GM12878 (cell line): ENCODE measurements around the gene RNF175.

Experiments
- EZH2 ChIP-seq: IDR thresholded peaks from 2 replicates; pipeline ENCODE4 v1.6.1; 2012; ENCODE audit warnings: low read depth, mild to moderate bottlenecking, control low read depth, inconsistent platforms, low read length, borderline replicate concordance; ENCODE audit not compliant: control insufficient read depth
- NFXL1 ChIP-seq: fragments of 450-650 bp; IDR thresholded peaks from 2 replicates; pipeline ENCODE4 v1.6.1; 2017; ENCODE audit warnings: antibody characterized with exemption, mild to moderate bottlenecking, borderline replicate concordance
- NRF1 ChIP-seq: conservative IDR thresholded peaks from 2 replicates; pipeline ENCODE4 v1.6.1; 2011; ENCODE audit warnings: mild to moderate bottlenecking, low read depth, low read length, improper control_type of control experiment
- TF ChIP-seq, protein P1 (sequence below), 3 experiments: IDR thresholded peaks in 2 of 3; conservative IDR thresholded peaks in 1 of 3; 2 replicates each; pipeline ENCODE4 v1.5.1; 2011; ENCODE audit warnings: low read depth in 3 of 3, low read length in 3 of 3, mild to moderate bottlenecking in 3 of 3, control low read depth in 2 of 3, moderate library complexity in 2 of 3, inconsistent platforms in 1 of 3, mixed read lengths in 1 of 3; ENCODE audit not compliant: control insufficient read depth in 2 of 3, insufficient read depth in 1 of 3; ENCODE audit errors: extremely low read depth in 1 of 3

GRCh38 chr4:153679486-153679885 lies 80.3 kb downstream of the RNF175 start:
- TF ChIP-seq NRF1 (no peak), NFXL1 (no peak), EZH2 (no peak)
- TF ChIP-seq, protein P1, sequence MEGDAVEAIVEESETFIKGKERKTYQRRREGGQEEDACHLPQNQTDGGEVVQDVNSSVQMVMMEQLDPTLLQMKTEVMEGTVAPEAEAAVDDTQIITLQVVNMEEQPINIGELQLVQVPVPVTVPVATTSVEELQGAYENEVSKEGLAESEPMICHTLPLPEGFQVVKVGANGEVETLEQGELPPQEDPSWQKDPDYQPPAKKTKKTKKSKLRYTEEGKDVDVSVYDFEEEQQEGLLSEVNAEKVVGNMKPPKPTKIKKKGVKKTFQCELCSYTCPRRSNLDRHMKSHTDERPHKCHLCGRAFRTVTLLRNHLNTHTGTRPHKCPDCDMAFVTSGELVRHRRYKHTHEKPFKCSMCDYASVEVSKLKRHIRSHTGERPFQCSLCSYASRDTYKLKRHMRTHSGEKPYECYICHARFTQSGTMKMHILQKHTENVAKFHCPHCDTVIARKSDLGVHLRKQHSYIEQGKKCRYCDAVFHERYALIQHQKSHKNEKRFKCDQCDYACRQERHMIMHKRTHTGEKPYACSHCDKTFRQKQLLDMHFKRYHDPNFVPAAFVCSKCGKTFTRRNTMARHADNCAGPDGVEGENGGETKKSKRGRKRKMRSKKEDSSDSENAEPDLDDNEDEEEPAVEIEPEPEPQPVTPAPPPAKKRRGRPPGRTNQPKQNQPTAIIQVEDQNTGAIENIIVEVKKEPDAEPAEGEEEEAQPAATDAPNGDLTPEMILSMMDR (IDR thresholded peaks at IDR 0.05 in 2 of 3, conservative IDR thresholded peaks at IDR 0.05 in 1 of 3; ENCODE audit: control insufficient read depth in 2 of 3, extremely low read depth in 1 of 3, insufficient read depth in 1 of 3, low read depth in 3 of 3, low read length in 3 of 3), result no peak
